ENCODE data around the gene MRPL54.

MRPL54 gene

DNA sequence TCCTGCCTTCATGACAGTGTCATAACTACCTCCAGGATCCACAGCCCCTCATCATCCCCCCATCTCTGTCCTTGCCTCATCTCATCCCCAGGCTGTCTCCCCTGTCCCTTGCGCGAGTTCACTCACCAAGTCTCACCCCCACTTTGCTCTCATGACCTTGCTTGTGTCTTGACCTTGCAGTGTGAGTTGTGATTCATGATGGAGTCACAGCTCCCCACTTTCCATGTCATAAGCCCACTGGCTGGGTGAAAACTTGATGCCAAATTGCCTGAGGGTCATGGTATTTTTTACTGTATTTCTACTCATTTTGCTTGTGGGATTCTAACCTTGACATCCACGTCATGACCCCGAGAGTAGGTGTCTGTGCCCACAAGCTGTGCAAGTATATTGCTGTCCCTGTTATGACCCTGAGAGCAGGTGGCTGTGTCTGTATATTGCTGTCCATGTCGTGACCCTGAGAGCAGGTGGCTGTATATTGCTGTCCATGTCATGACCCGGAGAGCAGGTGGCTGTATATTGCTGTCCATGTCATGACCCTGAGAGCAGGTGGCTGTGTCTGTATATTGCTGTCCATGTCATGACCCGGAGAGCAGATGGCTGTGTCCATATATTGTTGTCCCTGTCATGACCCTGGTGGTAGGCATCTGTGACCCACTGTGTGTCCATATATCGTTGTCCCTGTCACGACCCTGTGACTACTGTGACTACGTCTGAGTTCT, 24.8 kb upstream of the MRPL54 start:
- no peaks in the 10 kb centered on the region for H4K20me1 ChIP-seq (ENCODE audit: insufficient read depth, low read length)
- no peak overlapping the region for H3K4me2 ChIP-seq (ENCODE audit: low read length)
- H3K27me3 ChIP-seq (ENCODE audit: low read depth, low read length), result no peaks in the 10 kb centered on the region
- no peak for TF ChIP-seq EZH2phosphoT487 (IDR thresholded peaks at IDR 0.05; ENCODE audit: low read depth)
- TF ChIP-seq, protein P1, sequence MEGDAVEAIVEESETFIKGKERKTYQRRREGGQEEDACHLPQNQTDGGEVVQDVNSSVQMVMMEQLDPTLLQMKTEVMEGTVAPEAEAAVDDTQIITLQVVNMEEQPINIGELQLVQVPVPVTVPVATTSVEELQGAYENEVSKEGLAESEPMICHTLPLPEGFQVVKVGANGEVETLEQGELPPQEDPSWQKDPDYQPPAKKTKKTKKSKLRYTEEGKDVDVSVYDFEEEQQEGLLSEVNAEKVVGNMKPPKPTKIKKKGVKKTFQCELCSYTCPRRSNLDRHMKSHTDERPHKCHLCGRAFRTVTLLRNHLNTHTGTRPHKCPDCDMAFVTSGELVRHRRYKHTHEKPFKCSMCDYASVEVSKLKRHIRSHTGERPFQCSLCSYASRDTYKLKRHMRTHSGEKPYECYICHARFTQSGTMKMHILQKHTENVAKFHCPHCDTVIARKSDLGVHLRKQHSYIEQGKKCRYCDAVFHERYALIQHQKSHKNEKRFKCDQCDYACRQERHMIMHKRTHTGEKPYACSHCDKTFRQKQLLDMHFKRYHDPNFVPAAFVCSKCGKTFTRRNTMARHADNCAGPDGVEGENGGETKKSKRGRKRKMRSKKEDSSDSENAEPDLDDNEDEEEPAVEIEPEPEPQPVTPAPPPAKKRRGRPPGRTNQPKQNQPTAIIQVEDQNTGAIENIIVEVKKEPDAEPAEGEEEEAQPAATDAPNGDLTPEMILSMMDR (IDR thresholded peaks at IDR 0.05; ENCODE audit: low read depth, low read length), result no peak
- no peaks in the 10 kb centered on the region for H3K9me3 ChIP-seq (ENCODE audit: insufficient read depth, low read length)
- H3K9ac ChIP-seq (ENCODE audit: low read length), result no peak overlapping the region
- no peak overlapping the region for H2AFZ ChIP-seq (ENCODE audit: low read depth, low read length)
- no peak overlapping the region for H3K4me3 ChIP-seq (ENCODE audit: low read length)
- H3K4me1 ChIP-seq (ENCODE audit: low read length), result no peaks in the 10 kb centered on the region
- no peaks in the 10 kb centered on the region for H3K79me2 ChIP-seq (ENCODE audit: low read length)
- H3K36me3 ChIP-seq (replicated peaks; ENCODE audit: low read depth, low read length), result no peaks in the 10 kb centered on the region
- H3K27ac ChIP-seq (ENCODE audit: low read length), result no peak overlapping the region

- Histone ChIP-seq H3K36me3 (replicated peaks; ENCODE audit: low read depth, low read length) (no peaks in the 10 kb centered on the region), H3K4me3 (ENCODE audit: low read length) (no peak overlapping the region), H3K9ac (ENCODE audit: low read length) (no peak overlapping the region), H3K4me1 (ENCODE audit: low read length) (no peaks in the 10 kb centered on the region), H3K9me3 (ENCODE audit: insufficient read depth, low read length) (no peaks in the 10 kb centered on the region), H2AFZ (ENCODE audit: low read depth, low read length) (no peak overlapping the region), H4K20me1 (ENCODE audit: insufficient read depth, low read length) (no peaks in the 10 kb centered on the region), H3K27me3 (ENCODE audit: low read depth, low read length) (no peaks in the 10 kb centered on the region), H3K79me2 (ENCODE audit: low read length) (no peaks in the 10 kb centered on the region), H3K27ac (ENCODE audit: low read length) (no peak overlapping the region), H3K4me2 (ENCODE audit: low read length) (no peak overlapping the region)
- TF ChIP-seq, protein P1 (IDR thresholded peaks at IDR 0.05; ENCODE audit: low read depth, low read length), result no peak
- no peak for TF ChIP-seq EZH2phosphoT487 (IDR thresholded peaks at IDR 0.05; ENCODE audit: low read depth)
These were observed 23.8 kb upstream of the MRPL54 start for GRCh38 chr19:3738477-3739220.

- Histone ChIP-seq H3K79me2 (ENCODE audit: low read length) (no peaks in the 10 kb centered on the region), H3K27me3 (ENCODE audit: low read depth, low read length) (no peaks in the 10 kb centered on the region), H3K36me3 (replicated peaks; ENCODE audit: low read depth, low read length) (no peaks in the 10 kb centered on the region)
These were observed 22.1 kb upstream of the MRPL54 start for GRCh38 chr19:3740431-3740830.

GRCh38 chr19:3743486-3743885, 19.0 kb upstream of the MRPL54 start:
- no peaks in the 10 kb centered on the region for H4K20me1 ChIP-seq (ENCODE audit: insufficient read depth, low read length)
- 0 out of 2 replicates have a peak overlapping the region, but pooled peaks have one; percentile 35 for H2AFZ ChIP-seq (ENCODE audit: low read depth, low read length)
- TF ChIP-seq, protein P1 (IDR thresholded peaks at IDR 0.05; ENCODE audit: low read depth, low read length), result no peak
- TF ChIP-seq EZH2phosphoT487 (IDR thresholded peaks at IDR 0.05; ENCODE audit: low read depth), result no peak
- no peak overlapping the region for H3K4me3 ChIP-seq (ENCODE audit: low read length)
- H3K9me3 ChIP-seq (ENCODE audit: insufficient read depth, low read length), result no peaks in the 10 kb centered on the region
- H3K9ac ChIP-seq (ENCODE audit: low read length), result no peak overlapping the region
- H3K27me3 ChIP-seq (ENCODE audit: low read depth, low read length), result no peaks in the 10 kb centered on the region
- H3K36me3 ChIP-seq (replicated peaks; ENCODE audit: low read depth, low read length), result no peaks in the 10 kb centered on the region
- no peaks in the 10 kb centered on the region for H3K79me2 ChIP-seq (ENCODE audit: low read length)
- no peak overlapping the region for H3K4me2 ChIP-seq (ENCODE audit: low read length)
- H3K27ac ChIP-seq (ENCODE audit: low read length), result no peak overlapping the region
- no peaks in the 10 kb centered on the region for H3K4me1 ChIP-seq (ENCODE audit: low read length)

More at GRCh38 chr19:3740431-3740830, 22.1 kb upstream of the MRPL54 start:
- H3K4me2 ChIP-seq (ENCODE audit: low read length), result no peak overlapping the region
- H3K9ac ChIP-seq (ENCODE audit: low read length), result no peak overlapping the region
- no peak for TF ChIP-seq EZH2phosphoT487 (IDR thresholded peaks at IDR 0.05; ENCODE audit: low read depth)
- TF ChIP-seq, protein P1 (IDR thresholded peaks at IDR 0.05; ENCODE audit: low read depth, low read length), result no peak
- H4K20me1 ChIP-seq (ENCODE audit: insufficient read depth, low read length), result no peaks in the 10 kb centered on the region
- no peak overlapping the region for H3K4me3 ChIP-seq (ENCODE audit: low read length)
- H2AFZ ChIP-seq (ENCODE audit: low read depth, low read length), result no peak overlapping the region
- H3K9me3 ChIP-seq (ENCODE audit: insufficient read depth, low read length), result no peaks in the 10 kb centered on the region
- no peaks in the 10 kb centered on the region for H3K4me1 ChIP-seq (ENCODE audit: low read length)
- no peak overlapping the region for H3K27ac ChIP-seq (ENCODE audit: low read length)
